ENCODE data around the gene AMIGO3.
"Not testable (repeated sequence)": the region's sequence is repeated elsewhere in the genome, so short reads cannot be mapped to it uniquely, and the experiment has no call there.

AMIGO3 gene

GRCh38 chr3:49712166-49712565, 7.3 kb downstream of the AMIGO3 start:
- DNase-seq (ENCODE audit: low spot score), result no peak

- no peak for DNase-seq (ENCODE audit: low spot score)
Measured at GRCh38 chr3:49711489-49711888, 8.0 kb downstream of the AMIGO3 start.

GRCh38 chr3:49709852-49710251, 9.6 kb downstream of the AMIGO3 start:
- no peak for DNase-seq (ENCODE audit: low spot score)

GRCh38 chr3:49707113-49707480, 12.4 kb downstream of the AMIGO3 start:
- DNase-seq (ENCODE audit: low spot score), result no peak

GRCh38 chr3:49706456-49707112, 12.9 kb downstream of the AMIGO3 start:
- no peak for DNase-seq (ENCODE audit: low spot score)

- DNase-seq (ENCODE audit: low spot score), result no peak
Measured at GRCh38 chr3:49705390-49705960, 14.0 kb downstream of the AMIGO3 start.

- DNase-seq (ENCODE audit: low spot score), result no peak
Measured at GRCh38 chr3:49704629-49705028, 14.9 kb downstream of the AMIGO3 start.

- DNase-seq (ENCODE audit: low spot score), result no peak
Measured at GRCh38 chr3:49703956-49704355, 15.5 kb downstream of the AMIGO3 start.

- peak; percentile 63 for DNase-seq (ENCODE audit: low spot score)
Measured at GRCh38 chr3:49703443-49703927, 16.0 kb downstream of the AMIGO3 start.

GRCh38 chr3:49702672-49703071, 16.8 kb downstream of the AMIGO3 start:
- DNase-seq (ENCODE audit: low spot score), result no peak

- DNase-seq (ENCODE audit: low spot score), result no peak
Measured at GRCh38 chr3:49701388-49702077, 18.0 kb downstream of the AMIGO3 start.

- no peak for DNase-seq (ENCODE audit: low spot score)
Measured at GRCh38 chr3:49700453-49701128, 18.9 kb downstream of the AMIGO3 start.

- no peak for DNase-seq (ENCODE audit: low spot score)
Measured at GRCh38 chr3:49700014-49700413, 19.5 kb downstream of the AMIGO3 start.

- DNase-seq (ENCODE audit: low spot score), result no peak
Measured at GRCh38 chr3:49699281-49699979, 20.1 kb downstream of the AMIGO3 start.

GRCh38 chr3:49695350-49696015, 24.0 kb downstream of the AMIGO3 start:
- DNase-seq (ENCODE audit: low spot score), result not testable (repeated sequence)

- not testable (repeated sequence) for DNase-seq (ENCODE audit: low spot score)
Measured at GRCh38 chr3:49694409-49695070, 24.9 kb downstream of the AMIGO3 start.

- not testable (repeated sequence) for DNase-seq (ENCODE audit: low spot score)
Measured at GRCh38 chr3:49691481-49691880, 28.0 kb downstream of the AMIGO3 start.

- not testable (repeated sequence) for DNase-seq (ENCODE audit: low spot score)
Measured at GRCh38 chr3:49690856-49691255, 28.6 kb downstream of the AMIGO3 start.

- not testable (repeated sequence) for DNase-seq (ENCODE audit: low spot score)
Measured at GRCh38 chr3:49689908-49690624, 29.4 kb downstream of the AMIGO3 start.
